Effector memory CD4-positive, alpha-beta T cell (primary cell): Measurements from ENCODE around the gene PRRC2B.

Experiments
- DNase-seq, 3 donors: peaks; one replicate each; pipeline ENCODE4 v3.0.0-alpha.2; 2020
- H3K27ac ChIP-seq: 2 replicates; pipeline ENCODE4 v1.7.0; 2013; ENCODE audit warnings: mild to moderate bottlenecking, low read length, moderate library complexity; ENCODE audit not compliant: insufficient read depth, poor library complexity, severe bottlenecking
- H3K27me3 ChIP-seq: replicated peaks from 2 replicates; pipeline ENCODE4 v1.7.0; 2013; ENCODE audit warnings: mild to moderate bottlenecking, low read length; ENCODE audit not compliant: insufficient read depth, control insufficient read depth, poor library complexity, severe bottlenecking
- H3K36me3 ChIP-seq: 2 replicates; pipeline ENCODE4 v1.7.0; 2013; ENCODE audit warnings: mild to moderate bottlenecking, low read length, moderate library complexity; ENCODE audit not compliant: control insufficient read depth, insufficient read depth
- H3K4me1 ChIP-seq: 2 replicates; pipeline ENCODE4 v1.7.0; 2013; ENCODE audit warnings: low read length, mild to moderate bottlenecking; ENCODE audit not compliant: control insufficient read depth, insufficient read depth, poor library complexity, severe bottlenecking
- H3K4me3 ChIP-seq: 2 replicates; pipeline ENCODE4 v1.7.0; 2013; ENCODE audit warnings: low read length, low read depth, mild to moderate bottlenecking; ENCODE audit not compliant: insufficient read depth, poor library complexity, severe bottlenecking
- H3K9me3 ChIP-seq: 2 replicates; pipeline ENCODE4 v1.7.0; 2013; ENCODE audit warnings: mild to moderate bottlenecking, low read length, moderate library complexity; ENCODE audit not compliant: control insufficient read depth

PRRC2B gene

GRCh38 chr9:131490514-131490913 is 96.6 kb downstream of the PRRC2B start:
- no peaks in the 10 kb centered on the region for H3K4me1 ChIP-seq
- H3K9me3 ChIP-seq = no peaks in the 10 kb centered on the region
- no peaks in the 10 kb centered on the region for H3K27me3 ChIP-seq
- H3K4me3 ChIP-seq = no peak overlapping the region
- no peak overlapping the region for H3K27ac ChIP-seq
- peaks cover 100% of the 10 kb centered on the region for H3K36me3 ChIP-seq
- DNase-seq = no peak

- H3K27me3 ChIP-seq = no peaks in the 10 kb centered on the region
- no peaks in the 10 kb centered on the region for H3K4me1 ChIP-seq
- H3K9me3 ChIP-seq = no peaks in the 10 kb centered on the region
- no peak overlapping the region for H3K27ac ChIP-seq
- DNase-seq = no peak
- H3K36me3 ChIP-seq = peaks cover 100% of the 10 kb centered on the region
- no peak overlapping the region for H3K4me3 ChIP-seq
These were observed 97.3 kb downstream of the PRRC2B start for GRCh38 chr9:131491001-131491710.

GRCh38 chr9:131492070-131492469 is 98.2 kb downstream of the PRRC2B start:
- H3K27ac ChIP-seq = no peak overlapping the region
- no peaks in the 10 kb centered on the region for H3K27me3 ChIP-seq
- no peaks in the 10 kb centered on the region for H3K9me3 ChIP-seq
- H3K4me3 ChIP-seq = no peak overlapping the region
- peaks cover 100% of the 10 kb centered on the region for H3K36me3 ChIP-seq
- no peaks in the 10 kb centered on the region for H3K4me1 ChIP-seq
- DNase-seq = no peak

DNA sequence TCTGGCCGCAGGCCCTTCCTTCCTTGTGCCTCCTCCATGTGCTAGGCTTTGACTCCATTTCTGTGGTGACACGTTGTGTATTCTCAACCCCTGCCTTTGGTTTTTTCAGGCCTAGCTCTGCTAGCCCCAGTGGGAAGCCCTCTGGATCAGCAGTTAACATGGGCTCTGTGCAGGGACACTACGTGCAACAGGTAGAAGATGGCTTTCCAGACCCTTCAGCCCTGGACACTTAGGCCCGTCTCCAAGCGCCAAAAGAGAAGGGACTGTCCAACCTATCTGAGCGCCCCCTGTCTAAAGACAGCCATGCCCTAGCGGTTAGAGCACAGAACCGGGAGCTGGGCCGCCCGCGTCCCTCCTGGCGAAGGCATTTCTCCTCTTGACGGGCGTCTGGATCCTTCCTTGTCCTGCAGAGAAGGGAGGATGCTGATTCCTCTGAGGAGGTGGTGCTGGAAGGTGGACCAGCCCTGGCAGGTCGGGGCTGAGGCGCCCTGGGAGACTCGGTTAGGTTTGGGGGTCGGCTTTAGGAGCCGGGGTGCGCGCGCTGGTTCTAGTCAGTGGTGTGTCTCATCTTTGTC is 100.5 kb downstream of the PRRC2B start:
- DNase-seq = no peak

GRCh38 chr9:131495785-131496184 is 101.9 kb downstream of the PRRC2B start:
- Histone ChIP-seq H3K9me3 (no peaks in the 10 kb centered on the region), H3K4me3 (no peak overlapping the region), H3K4me1 (peaks cover 17% of the 10 kb centered on the region), H3K27me3 (no peaks in the 10 kb centered on the region), H3K27ac (no peak overlapping the region), H3K36me3 (peaks cover 71% of the 10 kb centered on the region)
- DNase-seq = no peak

More for the DNA sequence above, 100.5 kb downstream of the PRRC2B start:
- H3K4me1 ChIP-seq = peaks cover 6% of the 10 kb centered on the region
- H3K27me3 ChIP-seq = no peaks in the 10 kb centered on the region
- peaks cover 85% of the 10 kb centered on the region for H3K36me3 ChIP-seq
- no peaks in the 10 kb centered on the region for H3K9me3 ChIP-seq
- no peak overlapping the region for H3K27ac ChIP-seq
- no peak overlapping the region for H3K4me3 ChIP-seq

- Histone ChIP-seq H3K36me3 (peaks cover 60% of the 10 kb centered on the region), H3K27ac (no peak overlapping the region), H3K4me3 (no peak overlapping the region), H3K4me1 (peaks cover 28% of the 10 kb centered on the region), H3K9me3 (no peaks in the 10 kb centered on the region), H3K27me3 (no peaks in the 10 kb centered on the region)
- DNase-seq = no peak
These were observed 103.0 kb downstream of the PRRC2B start for GRCh38 chr9:131496844-131497405.

GRCh38 chr9:131499254-131499767 is 105.4 kb downstream of the PRRC2B start:
- no peak for DNase-seq
- Histone ChIP-seq H3K4me3 (no peak overlapping the region), H3K36me3 (peaks cover 36% of the 10 kb centered on the region), H3K9me3 (no peaks in the 10 kb centered on the region), H3K27me3 (no peaks in the 10 kb centered on the region), H3K27ac (peak overlapping the region; percentile 81), H3K4me1 (peaks cover 45% of the 10 kb centered on the region)

- peak overlapping the region; percentile 81 for H3K27ac ChIP-seq
- peaks cover 48% of the 10 kb centered on the region for H3K4me1 ChIP-seq
- peaks cover 26% of the 10 kb centered on the region for H3K36me3 ChIP-seq
- H3K27me3 ChIP-seq = no peaks in the 10 kb centered on the region
- no peak overlapping the region for H3K4me3 ChIP-seq
- peak; percentile 59 to 72 (median 64) for DNase-seq
- no peaks in the 10 kb centered on the region for H3K9me3 ChIP-seq
These were observed 106.5 kb downstream of the PRRC2B start for GRCh38 chr9:131500377-131500776.

DNA sequence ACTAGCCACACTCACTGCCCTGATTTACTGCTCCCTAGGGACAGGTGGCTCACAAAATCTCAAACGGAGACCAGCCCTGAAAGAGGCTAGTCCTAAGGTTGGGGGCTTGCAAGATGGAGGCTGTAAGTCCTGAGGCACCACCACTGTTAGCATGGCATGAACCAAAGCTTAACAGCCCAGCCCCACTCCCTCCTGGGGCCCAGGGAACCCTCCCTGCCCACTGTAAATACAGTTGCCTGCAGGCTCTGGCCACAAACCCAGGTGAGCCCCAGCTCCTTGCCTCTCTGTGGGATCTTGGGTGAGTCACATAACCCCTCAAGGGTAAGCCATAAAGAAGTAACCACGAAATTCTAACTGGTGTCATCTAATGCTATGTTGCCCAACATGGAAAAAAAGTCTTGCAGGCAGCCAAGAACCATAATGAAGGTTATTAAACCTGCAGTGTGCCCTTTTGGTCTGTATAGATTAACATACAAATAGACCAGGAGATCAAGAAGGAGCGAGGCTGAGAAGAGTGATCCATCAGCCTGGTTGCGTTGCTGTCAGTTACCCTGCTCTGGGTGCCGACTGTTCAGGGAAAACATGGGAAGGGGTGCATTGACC is 107.2 kb downstream of the PRRC2B start:
- peak; percentile 15 to 46 (median 38) for DNase-seq
- peaks cover 48% of the 10 kb centered on the region for H3K4me1 ChIP-seq
- H3K4me3 ChIP-seq = no peak overlapping the region
- H3K9me3 ChIP-seq = no peaks in the 10 kb centered on the region
- H3K27me3 ChIP-seq = no peaks in the 10 kb centered on the region
- H3K36me3 ChIP-seq = peaks cover 19% of the 10 kb centered on the region
- peak overlapping the region; percentile 81 for H3K27ac ChIP-seq
